GM12878 (cell line): Measurements from ENCODE around the gene RBM15B. TPM values are rescaled to one million over a fixed set of nuclear protein-coding genes. Genes with fewer than 3 reads are reported as not detected.

Source experiments
- CTCF ChIP-seq, 3 experiments: IDR thresholded peaks in 2 of 3; conservative IDR thresholded peaks in 1 of 3; 2 replicates each; pipeline ENCODE4 v1.5.1; 2011; ENCODE audit warnings: low read depth in 3 of 3, low read length in 3 of 3, mild to moderate bottlenecking in 3 of 3, control low read depth in 2 of 3, moderate library complexity in 2 of 3, inconsistent platforms in 1 of 3, mixed read lengths in 1 of 3; ENCODE audit not compliant: control insufficient read depth in 2 of 3, insufficient read depth in 1 of 3; ENCODE audit errors: extremely low read depth in 1 of 3
- EGR1 ChIP-seq, 2 experiments: IDR thresholded peaks; 1 replicate in 1 of 2; 2 replicates in 1 of 2; pipeline ENCODE4 v1.6.1; 2011 to 2012; ENCODE audit warnings: low read depth in 2 of 2, low read length in 2 of 2, borderline replicate concordance in 1 of 2, mild to moderate bottlenecking in 1 of 2, moderate library complexity in 1 of 2
- ELK1 ChIP-seq: IDR thresholded peaks from 2 replicates; pipeline ENCODE4 v1.6.1; 2012; ENCODE audit warnings: low read depth, low read length, improper control_type of control experiment
- JUND ChIP-seq: IDR thresholded peaks from 2 replicates; pipeline ENCODE4 v1.6.1; 2012; ENCODE audit warnings: low read depth, mild to moderate bottlenecking, low read length, improper control_type of control experiment, moderate library complexity
- NKRF ChIP-seq: fragments of 450-650 bp; conservative IDR thresholded peaks from 2 replicates; pipeline ENCODE4 v1.6.1; 2017; ENCODE audit warnings: mild to moderate bottlenecking, moderate library complexity
- PAX5 ChIP-seq: IDR thresholded peaks from 2 replicates; pipeline ENCODE4 v1.6.1; 2011; ENCODE audit warnings: low read depth, low read length, borderline replicate concordance
- SMAD5 ChIP-seq: IDR thresholded peaks from 2 replicates; pipeline ENCODE4 v1.6.1; 2016; ENCODE audit warnings: antibody characterized with exemption, low read depth
- STAT1 ChIP-seq: fragments of 450-650 bp; conservative IDR thresholded peaks from 2 replicates; pipeline ENCODE4 v1.6.1; 2014; ENCODE audit warnings: antibody characterized with exemption, mild to moderate bottlenecking
- TBL1XR1 ChIP-seq: IDR thresholded peaks from 2 replicates; pipeline ENCODE4 v1.6.1; 2012; ENCODE audit warnings: low read depth, low read length, improper control_type of control experiment
- ZNF622 ChIP-seq: fragments of 450-650 bp; IDR thresholded peaks from 2 replicates; pipeline ENCODE4 v1.6.1; 2017; ENCODE audit warnings: mild to moderate bottlenecking, inconsistent platforms
- polyA plus RNA-seq, 11 experiments: library from polyadenylated mRNA; depleted of rRNA in 4 of 11; unstranded in 6 of 11; stranded (reverse) in 5 of 11; fragments of >200 nt; fragmentation: Nextera tagmentation in 4 of 11; fragmentation: Illumina TruSeq in 1 of 11; extraction: Ambion mirVana in 4 of 11; extraction: Trizol in 1 of 11; gene quantifications; 1 replicate in 1 of 11; 2 replicates in 10 of 11; pipeline versions ENCODE4 v1.2.1 to v1.2.3, GENCODE V29; 2011 to 2016; ENCODE audit warnings: inconsistent platforms in 2 of 11, missing spikeins in 2 of 11, low read depth in 1 of 11
- total RNA-seq, 4 experiments: library from RNA; depleted of rRNA in 3 of 4; stranded (reverse); fragments of >200 nt in 3 of 4; fragmentation: Illumina TruSeq in 1 of 4; extraction: Trizol in 1 of 4; gene quantifications; 2 replicates each; pipeline versions ENCODE4 v1.2.1 to v1.2.3, GENCODE V29; 2013 to 2021

RBM15B gene
- total and polyA plus RNA-seq, 10 of the 15 experiments (the other 5 are each of a cell fraction or from before 2014, with no cell fraction given), result 2.4 to 34.5 (median 19.1) TPM

GRCh38 chr3:51380601-51381332 is 10.3 kb upstream of the RBM15B start (continued):
- TF ChIP-seq CTCF (IDR thresholded peaks at IDR 0.05 in 2 of 3, conservative IDR thresholded peaks at IDR 0.05 in 1 of 3; ENCODE audit: control insufficient read depth in 2 of 3, extremely low read depth in 1 of 3, insufficient read depth in 1 of 3, low read depth in 3 of 3, low read length in 3 of 3) (no peak), PAX5 (no peak), ZNF622 (no peak), STAT1 (no peak), JUND (no peak), SMAD5 (no peak), NKRF (no peak), ELK1 (no peak), EGR1 (IDR thresholded peaks at IDR 0.05; ENCODE audit: borderline replicate concordance in 1 of 2, low read depth in 2 of 2, low read length in 2 of 2) (no peak), TBL1XR1 (no peak)
